ENCODE results near the gene EML6. TPM values are rescaled to one million over a fixed set of nuclear protein-coding genes. Genes with fewer than 3 reads are reported as not detected.

Gene EML6
- total RNA-seq, 1 experiment from 2014 or later = 6.6 TPM

GRCh38 chr2:54940723-54941122, 217.3 kb downstream of the EML6 start:
- Histone ChIP-seq H3K9me2 (ENCODE audit: insufficient read depth) (no peaks in the 10 kb centered on the region), H4K20me1 (ENCODE audit: insufficient read depth) (no peaks in the 10 kb centered on the region), H3K79me2 (ENCODE audit: insufficient read depth, low read length) (no peaks in the 10 kb centered on the region), H3K36me3 (ENCODE audit: control insufficient read depth in 1 of 2, insufficient read depth in 2 of 2, low read length in 2 of 2) (no peaks in the 10 kb centered on the region), H3K4me1 (ENCODE audit: control insufficient read depth in 1 of 2, insufficient read depth in 2 of 2, low read length in 2 of 2) (peaks cover 0 to 6% of the 10 kb centered on the region in 2 experiments; a peak in 2 of 4 replicates), H2AFZ (ENCODE audit: low read depth, low read length, poor library complexity, severe bottlenecking) (no peak overlapping the region), H3K9me3 (ENCODE audit: control insufficient read depth in 1 of 2, insufficient read depth in 1 of 2, low read depth in 1 of 2, low read length in 2 of 2) (no peaks in the 10 kb centered on the region), H3K4me3 (replicated peaks in 1 of 2; ENCODE audit: low read depth in 1 of 2, low read length in 2 of 2) (no peak overlapping the region), H3K27ac (ENCODE audit: low read depth, low read length) (no peak overlapping the region), H3K4me2 (ENCODE audit: low read length) (no peak overlapping the region), H3K9ac (ENCODE audit: low read length) (no peak overlapping the region), H3K27me3 (ENCODE audit: insufficient read depth, low read length) (no peaks in the 10 kb centered on the region)
- RAD21 ChIA-PET (ENCODE audit: low non-redundant PET in 1 of 2, low total read pairs in 2 of 2, uncharacterized antibody in 2 of 2, unreplicated experiment in 2 of 2) = no interaction called here
- BruUV-seq (replicated peaks) = no TSS peak
- no peak for DNase-seq (ENCODE audit: low read depth, low spot score)
- intact Hi-C loops (cut with micrococcal nuclease) = no loop called here
- POLR2A ChIA-PET = no interaction called here
- CTCF ChIA-PET = no interaction called here
- TF ChIP-seq SP1 (IDR thresholded peaks at IDR 0.05; ENCODE audit: low read depth) (no peak), ATF3 (IDR thresholded peaks at IDR 0.05) (no peak), MAX (IDR thresholded peaks at IDR 0.05) (no peak), CEBPB (IDR thresholded peaks at IDR 0.05; ENCODE audit: low read depth) (no peak), RAD21 (IDR thresholded peaks at IDR 0.05; ENCODE audit: low read depth) (no peak), EZH2phosphoT487 (IDR thresholded peaks at IDR 0.05; ENCODE audit: borderline replicate concordance) (no peak), SIN3A (IDR thresholded peaks at IDR 0.05; ENCODE audit: low read depth) (no peak), EZH2 (IDR thresholded peaks at IDR 0.05) (no peak), ELF1 (IDR thresholded peaks at IDR 0.05; ENCODE audit: borderline replicate concordance, low read depth) (no peak), POLR2A (IDR thresholded peaks at IDR 0.05; ENCODE audit: borderline replicate concordance, extremely low read depth, insufficient read depth, insufficient read length) (no peak), CBX3 (IDR thresholded peaks at IDR 0.05; ENCODE audit: low read depth) (no peak), FOSL1 (IDR thresholded peaks at IDR 0.05; ENCODE audit: low read depth) (no peak), EGR1 (IDR thresholded peaks at IDR 0.05; ENCODE audit: low read depth) (no peak), REST (IDR thresholded peaks at IDR 0.05; ENCODE audit: low read depth) (no peak), SRF (IDR thresholded peaks at IDR 0.05; ENCODE audit: low read depth) (no peak), YY1 (IDR thresholded peaks at IDR 0.05; ENCODE audit: extremely low read depth, insufficient replicate concordance, low read depth, low read length) (no peak), ZFX (IDR thresholded peaks at IDR 0.05) (no peak), ZBTB33 (IDR thresholded peaks at IDR 0.05; ENCODE audit: extremely low read depth, insufficient replicate concordance, low read length) (no peak), ZNF274 (IDR thresholded peaks at IDR 0.05; ENCODE audit: low read depth, low read length) (no peak), JUND (IDR thresholded peaks at IDR 0.05) (no peak)
- ATAC-seq = no peak

Data from HCT116 (cell line).